Right hindlimb (tissue), 1 donor: ENCODE data around the gene FOXP2.
A peak's percentile ranks its signal among the peaks of the same experiment; 100 is the strongest.
"Not testable (repeated sequence)": the region's sequence is repeated elsewhere in the genome, so short reads cannot be mapped to it uniquely, and the experiment has no call there.

Source experiments
- DNase-seq: peaks from one replicate; pipeline ENCODE4 v3.0.0-alpha.2; 2018

FOXP2 gene

GRCh38 chr7:114598946-114599345 lies 184.3 kb downstream of the FOXP2 start:
- no peak for DNase-seq

GRCh38 chr7:114606100-114606499 lies 191.5 kb downstream of the FOXP2 start:
- no peak for DNase-seq

- not testable (repeated sequence) for DNase-seq
Measured at GRCh38 chr7:114608822-114609221, 194.2 kb downstream of the FOXP2 start.

GRCh38 chr7:114620208-114620607 lies 205.6 kb downstream of the FOXP2 start:
- DNase-seq: no peak

- no peak for DNase-seq
Measured at GRCh38 chr7:114622221-114622620, 207.6 kb downstream of the FOXP2 start.

GRCh38 chr7:114623146-114623545 lies 208.5 kb downstream of the FOXP2 start:
- no peak for DNase-seq

GRCh38 chr7:114627231-114627630 lies 212.6 kb downstream of the FOXP2 start:
- DNase-seq: no peak

- no peak for DNase-seq
Measured at GRCh38 chr7:114628362-114628761, 213.7 kb downstream of the FOXP2 start.

GRCh38 chr7:114629762-114630161 lies 215.1 kb downstream of the FOXP2 start:
- no peak for DNase-seq

- DNase-seq: no peak
Measured at GRCh38 chr7:114630201-114630990, 215.8 kb downstream of the FOXP2 start.

- DNase-seq: no peak
Measured at GRCh38 chr7:114631249-114631822, 216.7 kb downstream of the FOXP2 start.

GRCh38 chr7:114639451-114639850 lies 224.8 kb downstream of the FOXP2 start:
- DNase-seq: no peak

- DNase-seq: no peak
Measured at GRCh38 chr7:114644455-114644854, 229.8 kb downstream of the FOXP2 start.

- DNase-seq: no peak
Measured at GRCh38 chr7:114645451-114645850, 230.8 kb downstream of the FOXP2 start.

GRCh38 chr7:114647518-114647917 lies 232.9 kb downstream of the FOXP2 start:
- no peak for DNase-seq

GRCh38 chr7:114648117-114648516 lies 233.5 kb downstream of the FOXP2 start:
- no peak for DNase-seq

- no peak for DNase-seq
Measured at GRCh38 chr7:114648680-114649079, 234.1 kb downstream of the FOXP2 start.

GRCh38 chr7:114649689-114650088 lies 235.1 kb downstream of the FOXP2 start:
- no peak for DNase-seq

- no peak for DNase-seq
Measured at GRCh38 chr7:114650491-114650890, 235.9 kb downstream of the FOXP2 start.

GRCh38 chr7:114652041-114652440 lies 237.4 kb downstream of the FOXP2 start:
- no peak for DNase-seq

- peak; percentile 20 for DNase-seq
Measured at GRCh38 chr7:114653364-114654088, 238.9 kb downstream of the FOXP2 start.

- no peak for DNase-seq
Measured at GRCh38 chr7:114656466-114656865, 241.9 kb downstream of the FOXP2 start.

GRCh38 chr7:114657279-114657678 lies 242.7 kb downstream of the FOXP2 start:
- DNase-seq: no peak

GRCh38 chr7:114658216-114658615 lies 243.6 kb downstream of the FOXP2 start:
- no peak for DNase-seq
